RWPE1 (cell line): ENCODE measurements around the gene ELK3.

Experiments used
- CTCF ChIA-PET: fragments of 350-600 bp; sonication (Branson Sonifier 250); formaldehyde crosslinking; extraction: SDS; loops from one replicate; lab custom pipeline; 2021; lab: Yijun Ruan, JAX
- POLR2A ChIA-PET: fragments of 400-600 bp; formaldehyde crosslinking; extraction: SDS; loops from one replicate; lab custom pipeline; 2020; ENCODE audit warnings: antibody characterized with exemption; ENCODE audit not compliant: low non-redundant PET; lab: Yijun Ruan, JAX
- DNase-seq: peaks from one replicate; pipeline ENCODE4 v3.0.0; 2012; ENCODE audit warnings: low spot score
- H3K27ac ChIP-seq: fragments of 450-650 bp; 2 replicates; pipeline ENCODE4 v1.5.1; 2017
- TF ChIP-seq, protein P1 (sequence below): fragments of 450-650 bp; conservative IDR thresholded peaks from 2 replicates; pipeline ENCODE4 v1.5.1; 2017; ENCODE audit warnings: low read depth, mild to moderate bottlenecking

Gene ELK3

DNA sequence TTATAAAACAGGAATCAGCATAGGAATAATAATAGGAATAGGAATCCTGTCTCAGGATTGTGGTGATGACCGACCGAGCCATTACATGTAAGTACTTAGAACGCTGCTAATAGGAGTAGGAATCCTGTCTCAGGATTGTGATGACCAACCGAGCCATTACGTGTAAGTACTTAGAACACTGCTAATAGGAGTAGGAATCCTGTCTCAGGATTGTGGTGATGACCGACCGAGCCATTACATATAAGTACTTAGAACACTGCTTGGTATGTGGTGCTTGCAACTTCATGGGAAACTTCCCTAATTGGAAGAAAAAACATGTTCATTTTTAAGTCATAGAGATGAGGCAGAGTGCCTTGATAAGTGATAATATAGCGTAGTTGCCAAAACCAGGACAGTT lies 30.0 kb downstream of the ELK3 start:
- DNase-seq = no peak
- ChIA-PET POLR2A (no interaction called here), CTCF (interaction anchor here (0.7 kb wide), 1 partner anchor 8 kb away, joined by 5 read pairs; no protein-coding TSS in a partner anchor)
- H3K27ac ChIP-seq = no peak overlapping the region
- TF ChIP-seq, protein P1, sequence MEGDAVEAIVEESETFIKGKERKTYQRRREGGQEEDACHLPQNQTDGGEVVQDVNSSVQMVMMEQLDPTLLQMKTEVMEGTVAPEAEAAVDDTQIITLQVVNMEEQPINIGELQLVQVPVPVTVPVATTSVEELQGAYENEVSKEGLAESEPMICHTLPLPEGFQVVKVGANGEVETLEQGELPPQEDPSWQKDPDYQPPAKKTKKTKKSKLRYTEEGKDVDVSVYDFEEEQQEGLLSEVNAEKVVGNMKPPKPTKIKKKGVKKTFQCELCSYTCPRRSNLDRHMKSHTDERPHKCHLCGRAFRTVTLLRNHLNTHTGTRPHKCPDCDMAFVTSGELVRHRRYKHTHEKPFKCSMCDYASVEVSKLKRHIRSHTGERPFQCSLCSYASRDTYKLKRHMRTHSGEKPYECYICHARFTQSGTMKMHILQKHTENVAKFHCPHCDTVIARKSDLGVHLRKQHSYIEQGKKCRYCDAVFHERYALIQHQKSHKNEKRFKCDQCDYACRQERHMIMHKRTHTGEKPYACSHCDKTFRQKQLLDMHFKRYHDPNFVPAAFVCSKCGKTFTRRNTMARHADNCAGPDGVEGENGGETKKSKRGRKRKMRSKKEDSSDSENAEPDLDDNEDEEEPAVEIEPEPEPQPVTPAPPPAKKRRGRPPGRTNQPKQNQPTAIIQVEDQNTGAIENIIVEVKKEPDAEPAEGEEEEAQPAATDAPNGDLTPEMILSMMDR = no peak

DNA sequence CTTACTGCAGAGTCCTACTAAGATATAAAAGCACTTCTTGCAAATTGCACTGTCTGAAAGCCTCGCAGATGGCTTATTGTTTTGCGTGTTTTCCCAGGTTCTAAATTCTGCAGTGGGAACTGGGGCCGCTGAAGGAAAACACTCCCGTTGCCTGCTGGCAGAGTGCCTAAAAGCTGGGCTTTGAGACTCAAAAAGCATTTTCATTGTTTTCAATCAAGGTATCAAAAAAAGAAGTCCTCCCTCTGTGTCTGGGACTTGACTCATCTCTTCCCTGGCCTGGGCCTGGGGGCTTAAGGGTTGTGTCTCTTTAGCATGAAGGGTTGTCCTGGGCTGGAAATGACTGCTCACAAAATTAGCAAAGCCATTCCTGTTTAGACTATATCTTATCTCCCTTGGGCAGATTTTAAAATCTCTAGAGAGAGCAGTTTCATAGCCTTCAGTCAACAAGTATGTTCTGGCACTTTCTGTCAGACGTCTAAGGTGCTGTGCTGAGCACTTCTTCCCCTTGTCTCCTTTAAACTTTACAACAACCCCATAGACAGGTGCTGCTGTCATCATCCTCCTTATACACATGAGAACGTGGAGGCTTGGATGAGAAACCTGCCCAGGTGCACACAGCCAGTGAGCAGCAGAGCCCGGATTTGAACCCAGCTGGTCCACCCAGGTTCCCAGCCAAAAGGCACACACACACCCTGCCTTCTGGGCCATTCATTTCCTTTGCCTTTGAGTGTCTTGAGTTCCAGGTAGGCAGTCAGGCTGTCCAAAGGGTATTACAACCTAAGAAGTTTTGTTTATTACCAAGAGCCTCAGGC lies 31.1 kb downstream of the ELK3 start:
- H3K27ac ChIP-seq = peak overlapping the region; percentile 90
- ChIA-PET POLR2A (no interaction called here), CTCF (no interaction called here)
- DNase-seq = no peak
- TF ChIP-seq, protein P1 = no peak

DNA sequence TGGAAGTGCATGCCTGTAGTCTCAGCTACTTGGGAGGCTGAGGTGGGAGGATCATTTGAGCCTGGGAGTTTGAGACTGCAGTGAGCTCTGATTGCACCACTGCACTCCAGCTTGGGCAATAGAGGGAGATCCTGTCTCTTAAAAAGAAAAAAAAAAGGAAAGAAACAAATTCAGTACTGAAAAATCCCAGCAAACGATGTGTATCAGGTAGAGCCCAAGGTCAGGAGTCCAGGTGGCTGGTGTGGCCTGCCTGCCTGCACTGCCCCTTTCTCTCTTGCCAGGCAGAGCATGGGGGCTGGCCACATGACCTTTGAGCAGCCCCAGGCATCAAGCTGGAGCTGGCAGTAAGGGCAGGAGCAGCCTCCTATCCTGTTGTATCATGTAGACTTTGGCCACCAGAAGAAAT lies 31.8 kb downstream of the ELK3 start:
- TF ChIP-seq, protein P1 = no peak
- no peak for DNase-seq
- POLR2A ChIA-PET = no interaction called here
- peak overlapping the region; percentile 90 for H3K27ac ChIP-seq
- CTCF ChIA-PET = no interaction called here

DNA sequence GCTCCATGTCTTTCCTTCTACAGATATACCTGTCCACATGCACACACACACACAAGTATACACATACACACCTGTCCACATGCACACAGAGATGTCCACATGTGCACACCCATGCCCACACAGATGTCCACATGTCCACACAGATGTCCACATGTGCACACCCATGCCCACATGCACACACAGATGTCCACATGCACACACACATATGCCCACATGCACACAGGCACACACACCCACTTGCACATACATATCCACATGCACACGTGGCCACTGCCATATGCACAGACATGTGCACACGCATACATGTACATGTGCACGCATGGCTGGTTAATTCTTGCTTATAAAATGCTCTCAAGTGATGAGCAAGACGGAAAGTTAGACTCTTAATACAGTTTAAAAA lies 32.2 kb downstream of the ELK3 start:
- ChIA-PET POLR2A (no interaction called here), CTCF (no interaction called here)
- peak overlapping the region; percentile 90 for H3K27ac ChIP-seq
- TF ChIP-seq, protein P1 = no peak
- DNase-seq = no peak

DNA sequence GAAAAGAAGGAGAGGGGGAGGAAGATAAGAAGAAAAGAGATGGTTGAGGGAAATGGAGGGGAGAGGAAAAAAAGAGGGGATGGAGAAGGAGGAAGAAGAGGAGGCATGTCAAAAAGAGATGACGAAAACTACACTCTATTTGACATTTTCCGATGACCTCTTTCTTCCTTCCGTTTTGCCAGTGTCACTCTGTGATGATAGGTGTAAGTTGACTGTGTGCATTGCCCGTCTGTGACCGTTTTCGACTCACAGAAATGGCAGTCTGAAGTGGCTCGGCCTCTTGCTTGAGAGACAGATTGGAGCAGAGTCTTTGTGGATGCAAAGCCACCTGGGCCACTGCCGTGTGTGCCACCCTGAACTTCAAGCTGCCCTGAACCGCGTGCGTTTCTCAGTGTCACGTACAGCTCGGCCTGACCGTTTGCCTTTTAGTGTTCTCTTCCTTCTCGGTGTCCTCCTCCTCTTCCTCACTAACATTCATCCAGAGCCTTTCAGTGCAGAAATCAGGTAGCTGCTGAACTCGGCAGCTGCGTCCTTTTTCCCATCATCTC lies 32.7 kb downstream of the ELK3 start:
- ChIA-PET POLR2A (no interaction called here), CTCF (interaction anchor here (0.7 kb wide), 1 partner anchor 44 kb away, joined by 6 read pairs; no protein-coding TSS in a partner anchor)

DNA sequence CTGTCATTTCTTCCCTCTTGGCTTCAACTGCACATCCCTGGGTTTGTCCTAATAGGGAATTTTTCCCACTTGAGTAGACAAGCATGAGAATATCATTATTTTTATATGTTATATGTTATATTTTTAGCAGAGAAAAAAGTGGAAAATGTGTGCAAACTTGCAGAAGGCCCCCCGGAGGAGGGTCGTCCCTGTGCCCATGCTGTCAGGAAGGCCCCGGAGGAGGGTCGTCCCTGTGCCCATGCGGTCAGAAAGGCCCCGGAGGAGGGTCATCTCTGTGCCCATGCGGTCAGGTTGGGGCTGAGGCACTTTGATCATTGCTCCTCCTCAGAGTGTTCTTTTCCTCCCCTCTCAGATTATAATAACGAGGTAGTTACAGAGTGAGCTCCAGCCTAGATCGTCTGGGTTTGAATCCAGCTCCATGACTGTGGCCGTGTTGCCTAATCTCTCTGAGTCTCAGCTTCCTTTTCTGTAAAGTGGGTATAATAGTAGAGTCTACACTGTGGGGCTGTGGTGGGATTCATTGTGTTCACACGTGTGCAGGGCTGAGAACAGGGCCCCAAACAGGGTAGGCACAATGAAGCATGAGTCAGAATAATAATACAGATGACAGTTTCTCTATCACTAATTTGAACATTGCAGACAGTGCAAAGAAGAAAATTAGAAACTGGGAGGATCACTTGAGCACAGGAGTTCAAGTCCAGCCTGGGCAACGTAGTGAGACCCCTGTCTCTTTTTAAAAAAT lies 33.4 kb downstream of the ELK3 start:
- DNase-seq = no peak
- TF ChIP-seq, protein P1 = no peak
- peak overlapping the region; percentile 90 for H3K27ac ChIP-seq
- ChIA-PET CTCF (interaction anchor here (0.7 kb wide), 1 partner anchor 44 kb away, joined by 6 read pairs; no protein-coding TSS in a partner anchor), POLR2A (no interaction called here)

More for the DNA sequence above, 32.7 kb downstream of the ELK3 start:
- H3K27ac ChIP-seq = peak overlapping the region; percentile 90
- DNase-seq = no peak
- TF ChIP-seq, protein P1 = no peak
